NCI-H2196 treated with DMSO at 0.1 percent for 48 hours (cell line): ENCODE results near the gene ERF.
"Not testable (repeated sequence)": the region's sequence is repeated elsewhere in the genome, so short reads cannot be mapped to it uniquely, and the experiment has no call there.

Experiments used
- DNase-seq: peaks from one replicate; lab custom pipeline; 2025; ENCODE audit not compliant: unreplicated experiment; lab: John Stamatoyannopoulos, UW

The ERF gene

DNA sequence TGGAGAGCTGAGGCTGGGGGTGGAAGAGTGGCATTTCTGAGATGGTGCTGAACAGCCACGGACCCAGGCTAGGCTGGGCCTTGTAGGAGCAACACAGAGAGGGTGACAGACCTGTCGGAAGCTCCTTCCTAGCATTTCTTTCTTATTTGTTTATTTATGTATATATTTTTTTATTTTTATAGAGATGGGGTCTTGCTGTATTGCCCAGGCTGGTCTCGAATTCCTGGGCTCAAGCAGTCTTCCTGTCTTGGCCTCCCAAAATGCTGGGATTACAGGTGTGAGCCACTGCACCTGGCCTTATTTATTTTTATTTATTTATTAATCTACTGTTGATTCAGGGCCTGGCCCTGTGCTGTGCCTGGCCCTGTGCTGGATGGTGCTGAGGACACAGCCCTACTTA, 20.6 kb upstream of the ERF start:
- DNase-seq = no peak

DNA sequence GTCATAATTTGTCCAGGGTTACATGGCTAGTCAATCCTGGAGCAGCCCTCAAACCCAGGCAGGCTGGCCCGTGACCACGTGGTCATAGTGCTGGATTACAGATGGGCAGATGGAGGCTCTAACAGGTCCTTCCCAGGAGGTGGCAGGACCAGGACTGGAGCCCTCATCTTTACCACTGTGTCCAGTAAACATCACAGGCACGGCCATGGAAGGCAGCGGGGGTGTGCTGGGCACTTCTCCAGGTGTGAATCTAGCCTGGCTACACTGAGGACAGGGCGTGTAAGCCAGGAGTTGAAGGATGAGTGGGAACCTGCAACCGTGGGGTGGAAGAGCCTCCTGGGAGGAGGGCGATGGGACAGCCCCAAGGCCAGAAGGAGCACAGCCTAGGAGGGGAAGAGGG, 20.2 kb upstream of the ERF start:
- no peak for DNase-seq

DNA sequence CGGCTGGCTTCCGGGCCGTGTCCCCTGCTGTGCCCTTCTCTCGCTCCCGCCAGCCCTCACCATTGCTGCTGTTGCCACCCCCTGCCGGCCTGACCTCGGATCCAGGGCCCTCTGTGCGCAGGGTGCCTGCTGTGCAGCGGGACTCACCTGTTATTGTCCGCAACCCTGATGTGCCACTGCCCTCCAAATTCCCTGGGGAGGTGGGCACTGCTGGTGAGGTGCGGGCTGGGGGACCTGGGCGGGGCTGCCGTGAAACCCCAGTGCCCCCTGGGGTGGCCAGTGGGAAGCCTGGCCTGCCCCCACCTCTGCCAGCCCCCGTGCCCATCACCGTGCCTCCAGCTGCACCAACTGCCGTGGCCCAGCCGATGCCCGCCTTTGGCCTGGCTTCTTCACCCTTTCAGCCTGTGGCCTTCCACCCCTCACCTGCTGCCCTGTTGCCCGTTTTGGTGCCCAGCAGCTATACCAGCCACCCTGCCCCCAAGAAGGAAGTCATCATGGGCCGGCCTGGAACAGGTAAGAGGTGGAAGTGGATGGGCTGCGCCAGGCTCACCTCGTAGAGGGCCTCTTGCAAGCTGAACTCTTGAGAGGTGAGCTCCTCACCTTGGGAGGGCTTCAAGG, 19.2 kb upstream of the ERF start:
- no peak for DNase-seq

DNA sequence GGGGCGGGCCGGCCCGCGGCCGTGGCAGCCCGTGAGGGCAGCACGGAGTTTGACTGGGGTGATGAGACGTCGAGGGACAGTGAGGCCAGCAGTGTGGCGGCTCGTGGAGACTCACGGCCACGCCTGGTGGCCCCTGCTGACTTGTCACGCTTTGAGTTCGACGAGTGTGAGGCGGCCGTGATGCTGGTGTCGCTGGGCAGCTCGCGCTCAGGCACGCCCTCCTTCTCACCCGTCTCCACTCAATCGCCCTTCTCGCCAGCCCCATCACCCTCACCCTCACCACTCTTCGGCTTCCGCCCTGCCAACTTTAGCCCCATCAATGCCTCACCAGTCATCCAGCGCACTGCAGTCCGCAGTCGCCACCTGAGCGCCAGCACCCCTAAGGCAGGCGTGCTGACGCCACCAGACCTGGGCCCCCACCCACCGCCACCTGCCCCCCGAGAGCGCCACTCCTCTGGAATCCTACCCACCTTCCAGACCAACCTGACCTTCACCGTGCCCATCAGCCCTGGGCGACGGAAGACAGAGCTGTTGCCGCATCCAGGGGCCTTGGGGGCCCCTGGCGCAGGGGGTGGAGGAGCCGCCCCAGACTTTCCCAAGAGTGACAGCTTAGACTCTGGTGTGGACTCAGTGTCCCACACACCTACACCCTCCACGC, 18.6 kb upstream of the ERF start:
- DNase-seq = no peak

DNA sequence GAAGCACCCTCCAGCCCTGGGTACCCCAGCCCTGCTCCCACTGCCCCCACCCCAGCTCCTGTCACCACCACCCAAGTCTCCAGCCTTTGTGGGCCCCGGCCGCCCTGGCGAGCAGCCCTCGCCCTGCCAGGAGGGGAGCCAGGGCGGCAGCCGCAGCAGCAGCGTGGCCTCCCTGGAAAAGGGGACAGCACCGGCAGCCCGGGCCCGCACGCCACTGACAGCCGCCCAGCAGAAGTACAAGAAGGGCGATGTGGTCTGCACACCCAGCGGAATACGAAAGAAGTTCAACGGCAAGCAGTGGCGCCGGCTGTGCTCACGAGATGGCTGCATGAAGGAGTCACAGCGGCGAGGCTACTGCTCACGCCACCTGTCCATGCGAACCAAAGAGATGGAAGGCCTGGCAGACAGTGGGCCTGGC, 18.1 kb upstream of the ERF start:
- DNase-seq = no peak

DNA sequence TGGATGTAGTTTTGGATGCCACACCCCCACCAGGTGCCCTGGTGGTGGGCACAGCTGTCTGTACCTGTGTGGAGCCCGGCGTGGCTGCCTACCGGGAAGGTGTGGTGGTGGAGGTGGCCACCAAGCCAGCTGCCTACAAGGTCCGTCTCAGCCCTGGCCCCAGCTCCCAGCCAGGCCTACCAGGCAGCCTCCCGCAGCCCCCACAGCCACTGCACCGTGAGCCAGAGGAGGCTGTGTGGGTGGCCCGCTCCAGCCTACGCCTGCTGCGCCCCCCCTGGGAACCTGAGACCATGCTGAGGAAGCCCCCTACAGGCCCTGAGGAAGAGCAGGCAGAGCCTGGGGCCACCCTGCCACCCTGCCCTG, 17.6 kb upstream of the ERF start:
- no peak for DNase-seq

DNA sequence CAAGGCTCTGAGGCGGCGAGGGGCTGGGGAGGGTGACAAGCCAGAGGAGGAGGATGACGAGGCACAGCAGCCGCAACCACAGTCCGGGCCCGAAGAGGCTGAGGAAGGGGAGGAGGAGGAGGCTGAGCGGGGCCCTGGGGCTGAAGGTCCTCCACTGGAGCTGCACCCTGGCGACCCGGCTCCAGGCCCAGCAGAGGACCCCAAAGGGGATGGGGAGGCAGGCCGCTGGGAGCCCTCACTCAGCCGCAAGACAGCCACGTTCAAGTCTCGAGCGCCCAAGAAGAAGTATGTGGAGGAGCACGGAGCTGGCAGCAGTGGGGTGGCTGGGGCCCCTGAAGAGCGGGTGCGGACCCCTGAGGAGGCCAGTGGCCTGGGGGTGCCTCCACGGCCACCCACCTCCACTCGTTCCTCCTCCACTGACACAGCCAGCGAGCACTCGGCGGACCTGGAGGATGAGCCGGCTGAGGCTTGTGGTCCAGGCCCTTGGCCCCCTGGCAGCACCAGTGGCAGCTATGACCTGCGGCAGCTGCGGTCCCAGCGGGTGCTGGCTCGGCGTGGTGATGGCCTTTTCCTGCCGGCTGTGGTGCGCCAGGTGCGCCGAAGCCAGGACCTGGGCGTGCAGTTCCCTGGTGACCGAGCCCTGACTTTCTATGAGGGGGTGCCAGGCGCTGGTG, 17.1 kb upstream of the ERF start:
- no peak for DNase-seq

DNA sequence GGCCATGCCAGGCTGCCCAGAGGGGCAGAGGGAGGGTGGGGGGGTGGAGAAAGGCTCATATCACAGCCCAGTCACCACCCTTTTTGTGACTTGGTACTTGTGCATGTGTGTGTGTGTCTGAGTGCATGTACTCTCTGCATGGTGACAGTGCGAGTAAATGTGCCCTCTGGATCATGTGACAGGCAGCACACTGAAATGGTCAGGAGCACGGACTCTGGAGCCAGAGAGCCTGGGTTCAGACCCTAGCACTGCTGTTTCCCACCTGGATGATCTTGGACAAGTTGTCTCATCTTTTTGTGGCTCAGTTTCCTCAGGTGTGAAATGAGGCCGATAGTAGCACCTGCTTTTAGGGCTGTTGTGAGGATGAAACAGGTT, 16.1 kb upstream of the ERF start:
- DNase-seq = no peak

DNA sequence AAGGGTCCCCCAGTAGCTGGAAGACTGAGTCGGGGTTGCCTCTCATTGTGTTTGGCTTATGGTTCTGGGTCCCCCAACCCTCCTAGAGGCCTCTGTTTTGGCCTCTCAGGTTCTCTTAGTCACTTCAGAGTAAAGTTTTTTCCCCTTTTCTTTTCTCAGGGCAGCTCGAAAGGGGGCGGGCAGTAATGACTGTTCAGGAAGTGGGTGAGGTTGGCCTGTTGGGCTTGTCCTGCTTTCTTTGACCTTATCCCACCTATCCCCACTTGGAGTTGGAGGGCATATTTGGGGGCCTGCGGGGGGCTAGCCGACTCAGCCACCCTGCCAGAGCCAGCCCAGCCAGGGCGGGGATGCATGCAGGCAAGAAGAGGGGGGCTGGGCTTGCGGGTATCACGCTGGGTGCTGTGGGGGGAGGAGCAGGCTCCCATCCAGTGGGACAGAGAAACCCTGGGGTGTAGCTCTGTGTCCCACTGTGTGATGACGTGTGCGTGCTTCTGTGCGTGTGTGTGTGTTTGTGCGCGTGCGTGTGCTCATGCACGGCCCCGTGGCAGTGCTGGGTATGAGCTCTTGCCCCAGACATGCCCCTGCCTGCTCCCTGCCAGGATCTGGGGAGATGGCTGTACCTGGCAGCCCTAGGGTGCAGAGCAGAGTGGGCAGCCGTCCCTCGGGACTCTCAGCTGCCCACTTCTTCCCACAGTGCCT, 15.6 kb upstream of the ERF start:
- no peak for DNase-seq

DNA sequence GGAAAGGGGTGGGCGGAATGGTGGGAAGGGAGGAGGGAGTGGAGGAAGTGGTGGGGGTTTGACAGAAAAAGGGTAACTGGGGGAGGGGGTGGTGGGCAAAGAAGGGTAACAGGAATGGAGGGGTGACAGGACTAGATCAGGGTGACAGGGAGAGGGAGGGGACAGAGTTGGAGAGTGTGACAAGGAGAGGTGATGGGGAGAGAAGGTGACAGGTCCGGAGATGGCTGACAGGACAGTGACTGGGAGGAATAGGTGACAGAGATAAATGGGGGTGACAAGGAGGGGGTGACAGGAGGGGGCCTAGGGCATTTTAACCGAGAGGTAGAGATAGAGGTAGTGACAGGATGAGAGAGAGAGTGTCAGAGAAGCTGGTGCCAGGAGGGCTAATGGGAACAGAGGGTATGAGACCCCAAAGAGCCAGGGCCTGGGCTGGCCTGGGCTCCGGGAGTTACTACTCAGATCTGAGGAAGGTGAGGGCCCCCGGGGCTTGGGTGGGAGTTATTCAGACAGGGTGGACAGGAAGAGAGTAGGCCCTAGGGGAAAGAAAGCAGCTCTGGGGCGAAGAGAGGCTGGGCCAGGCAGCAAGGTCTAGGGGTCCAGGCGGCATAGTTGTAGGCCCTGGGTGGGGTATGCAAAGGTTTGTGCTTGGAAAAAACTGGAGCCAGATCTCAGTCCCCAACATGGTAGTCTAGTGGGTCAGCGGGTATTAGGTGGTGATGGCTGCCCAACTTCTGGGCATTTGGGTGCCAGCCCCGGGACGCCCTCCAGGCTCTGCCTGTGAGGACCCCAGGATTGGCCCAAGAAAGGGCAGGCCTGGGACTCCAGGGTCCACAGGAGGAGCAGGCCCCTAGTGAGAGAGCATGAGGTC, 14.8 kb upstream of the ERF start:
- DNase-seq = no peak

DNA sequence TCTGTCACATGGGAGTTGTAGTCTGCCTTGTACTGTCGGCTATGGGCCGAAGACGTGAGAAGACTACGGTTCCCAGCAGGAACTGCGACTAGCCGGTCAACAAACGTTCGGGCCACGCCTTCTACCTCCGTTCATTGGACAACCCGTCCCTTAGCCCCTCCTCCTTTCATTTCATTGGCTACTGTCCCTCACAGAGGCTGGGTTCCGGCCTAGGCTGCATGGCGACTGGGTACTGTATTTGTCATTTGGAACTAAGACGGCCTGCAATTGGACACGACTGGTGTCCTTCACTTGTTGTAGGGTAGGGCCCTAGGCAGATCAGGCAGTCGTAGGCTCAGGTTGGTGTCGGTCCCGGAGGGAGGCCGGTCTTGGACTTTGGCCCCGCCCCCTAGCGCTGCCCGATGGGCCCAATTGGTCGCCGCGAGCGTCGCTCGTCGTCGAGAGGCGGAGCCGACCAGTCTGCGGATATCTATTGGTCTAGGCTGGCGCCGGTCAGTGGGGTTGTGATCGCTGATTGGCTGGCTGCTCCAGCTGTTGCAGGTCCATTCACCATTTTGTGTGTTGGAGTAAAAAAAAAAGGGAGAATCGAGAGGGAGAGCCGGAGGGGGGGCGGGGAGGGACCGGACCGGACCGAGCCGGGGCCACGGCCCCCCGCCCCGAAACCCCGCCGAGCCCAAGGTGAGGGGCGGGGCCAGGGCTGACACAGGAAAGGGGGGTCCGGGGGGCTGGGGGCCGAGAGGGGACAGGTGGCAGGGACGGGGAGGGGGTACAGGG, 14.0 kb upstream of the ERF start, which contains the start of gene CIC:
CIC (plus strand) TSS at position 549 of the 774 bp plus-strand sequence. CDS start 2,532 bp downstream, outside the sequence.
- DNase-seq = peak; percentile 100

DNA sequence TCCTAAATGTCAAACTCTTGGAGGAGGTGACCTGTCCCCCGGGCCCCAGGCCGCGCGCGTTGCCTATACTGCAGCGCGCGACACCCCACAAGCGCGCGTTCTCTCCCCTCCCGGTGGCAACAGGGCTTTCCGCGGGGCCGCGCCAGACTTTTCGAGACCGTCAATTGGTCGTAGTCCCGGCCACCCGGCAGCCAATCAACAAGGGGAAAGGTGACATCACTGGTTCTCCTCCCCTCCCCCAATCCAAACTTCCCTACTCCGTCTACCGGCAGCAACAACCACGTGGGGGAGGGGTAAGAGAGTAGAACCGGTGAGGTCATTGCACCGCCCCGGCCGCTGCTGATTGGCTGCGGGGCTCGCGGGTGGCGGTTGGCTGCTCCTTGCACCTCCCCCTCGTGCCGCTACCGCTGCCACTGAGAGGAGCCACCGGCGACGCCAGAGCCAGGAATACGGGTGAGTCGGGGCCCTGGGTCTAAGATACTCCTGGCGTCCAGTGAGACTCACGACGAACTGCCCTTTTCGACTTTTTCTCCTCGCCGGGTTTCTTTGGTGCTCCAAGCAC, 13.3 kb upstream of the ERF start:
- DNase-seq = peak; percentile 100

DNA sequence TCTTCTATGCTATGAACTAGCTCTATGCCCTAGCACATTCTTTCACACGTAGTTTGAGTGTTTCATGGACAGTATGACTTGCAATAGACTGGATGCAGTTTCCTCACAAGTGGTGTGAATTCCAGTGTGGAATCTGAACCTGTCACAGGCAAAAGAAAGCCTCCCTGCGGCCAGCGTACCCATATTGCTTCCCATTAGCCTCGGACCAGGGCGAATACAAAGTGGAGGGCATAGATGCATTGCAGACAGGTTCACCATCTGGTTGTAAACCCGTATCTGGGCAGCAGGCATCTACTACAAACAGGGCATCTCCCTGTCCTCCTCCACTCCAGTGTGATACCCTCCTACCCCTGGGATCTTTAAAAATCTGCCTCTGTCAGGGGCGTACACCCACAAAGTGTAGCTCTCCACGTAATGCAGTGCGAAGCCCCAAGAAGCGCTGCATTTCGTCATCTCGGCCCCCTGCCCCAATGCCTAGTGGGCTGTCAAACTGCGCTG, 12.8 kb upstream of the ERF start:
- no peak for DNase-seq

DNA sequence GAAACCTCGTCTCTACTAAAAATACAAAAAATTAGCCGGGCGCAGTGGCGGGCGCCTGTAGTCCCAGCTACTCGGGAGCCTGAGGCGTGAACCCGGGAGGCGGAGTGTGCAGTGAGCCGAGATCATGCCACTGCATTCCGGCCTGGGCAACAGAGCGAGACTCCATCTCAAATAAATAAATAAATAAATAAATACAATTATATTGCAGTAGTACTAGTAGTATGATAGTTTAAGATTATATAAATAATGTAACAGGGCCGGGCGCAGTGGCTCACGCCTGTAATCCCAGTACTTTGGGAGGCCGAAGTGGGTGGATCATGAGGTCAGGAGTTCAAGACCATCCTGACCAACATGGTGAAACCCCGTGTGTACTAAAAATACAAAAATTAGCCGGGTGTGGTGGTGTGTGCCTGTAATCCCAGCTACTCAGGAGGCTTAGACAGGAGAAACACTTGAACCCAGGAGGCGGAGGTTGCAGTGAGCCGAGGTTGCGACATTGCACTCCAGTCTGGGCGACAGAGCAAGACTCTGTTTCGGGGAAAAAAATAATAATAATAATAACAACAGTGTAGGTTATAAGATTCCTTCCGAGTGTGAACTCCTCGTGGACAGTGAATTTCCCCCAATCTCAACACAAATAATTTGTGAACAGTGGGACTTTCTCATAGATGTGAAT, 12.1 kb upstream of the ERF start:
- not testable (repeated sequence) for DNase-seq

DNA sequence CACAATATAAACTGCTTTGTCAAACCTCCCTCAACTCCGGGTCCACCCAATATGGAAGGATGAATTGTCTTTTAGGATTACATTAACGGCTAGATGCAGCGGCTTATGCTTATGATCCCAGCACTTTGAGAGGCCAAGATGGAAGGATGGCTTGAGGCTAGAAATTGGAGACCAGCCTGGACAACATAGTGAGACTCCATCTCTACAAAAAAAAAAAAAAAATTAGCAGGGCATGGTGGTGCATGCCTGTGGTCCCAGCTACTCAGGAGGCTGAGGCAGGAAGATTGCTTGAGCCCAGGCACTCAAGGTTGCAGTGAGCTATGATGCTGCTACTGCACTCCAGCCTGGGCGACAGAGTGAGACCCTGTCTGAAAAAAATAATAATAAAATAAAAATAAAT, 11.2 kb upstream of the ERF start:
- not testable (repeated sequence) for DNase-seq

DNA sequence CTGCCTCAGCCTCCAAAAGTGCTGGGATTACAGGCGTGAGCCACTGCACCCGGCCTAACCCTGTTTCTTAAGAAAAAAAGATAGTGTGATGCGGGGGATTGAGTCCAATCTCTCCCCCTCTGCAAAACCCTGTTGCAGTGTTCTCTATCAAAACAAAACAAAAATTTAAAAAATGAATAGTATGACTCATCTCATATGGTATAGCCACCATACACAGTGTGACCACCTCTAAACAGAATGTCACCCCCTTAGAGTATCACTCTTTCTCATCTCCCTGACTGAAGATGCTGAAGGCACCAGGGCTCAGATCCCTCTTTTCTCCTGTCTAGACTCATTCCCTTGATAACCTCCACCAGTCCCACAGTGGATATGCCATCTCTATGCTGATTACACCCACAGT, 6.8 kb upstream of the ERF start:
- no peak for DNase-seq

DNA sequence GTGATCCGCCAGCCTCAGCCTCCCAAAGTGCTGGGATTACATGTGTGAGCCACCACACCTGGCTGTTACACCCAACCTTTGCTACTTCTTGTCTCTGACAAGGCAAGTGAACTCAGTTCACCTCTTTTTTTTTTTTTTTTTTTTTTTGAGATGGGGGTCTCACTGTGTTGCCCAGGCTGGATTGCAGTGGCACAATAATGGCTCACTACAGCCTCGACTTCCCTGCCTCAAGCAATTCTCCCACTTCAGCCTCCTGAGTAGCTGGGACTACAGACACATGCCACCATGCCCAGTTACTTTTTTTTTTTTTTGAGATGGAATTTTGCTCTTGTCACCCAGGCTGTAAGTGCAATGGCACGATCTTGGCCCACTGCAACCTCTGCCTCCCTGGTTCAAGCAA, 2.9 kb upstream of the ERF start:
- not testable (repeated sequence) for DNase-seq

DNA sequence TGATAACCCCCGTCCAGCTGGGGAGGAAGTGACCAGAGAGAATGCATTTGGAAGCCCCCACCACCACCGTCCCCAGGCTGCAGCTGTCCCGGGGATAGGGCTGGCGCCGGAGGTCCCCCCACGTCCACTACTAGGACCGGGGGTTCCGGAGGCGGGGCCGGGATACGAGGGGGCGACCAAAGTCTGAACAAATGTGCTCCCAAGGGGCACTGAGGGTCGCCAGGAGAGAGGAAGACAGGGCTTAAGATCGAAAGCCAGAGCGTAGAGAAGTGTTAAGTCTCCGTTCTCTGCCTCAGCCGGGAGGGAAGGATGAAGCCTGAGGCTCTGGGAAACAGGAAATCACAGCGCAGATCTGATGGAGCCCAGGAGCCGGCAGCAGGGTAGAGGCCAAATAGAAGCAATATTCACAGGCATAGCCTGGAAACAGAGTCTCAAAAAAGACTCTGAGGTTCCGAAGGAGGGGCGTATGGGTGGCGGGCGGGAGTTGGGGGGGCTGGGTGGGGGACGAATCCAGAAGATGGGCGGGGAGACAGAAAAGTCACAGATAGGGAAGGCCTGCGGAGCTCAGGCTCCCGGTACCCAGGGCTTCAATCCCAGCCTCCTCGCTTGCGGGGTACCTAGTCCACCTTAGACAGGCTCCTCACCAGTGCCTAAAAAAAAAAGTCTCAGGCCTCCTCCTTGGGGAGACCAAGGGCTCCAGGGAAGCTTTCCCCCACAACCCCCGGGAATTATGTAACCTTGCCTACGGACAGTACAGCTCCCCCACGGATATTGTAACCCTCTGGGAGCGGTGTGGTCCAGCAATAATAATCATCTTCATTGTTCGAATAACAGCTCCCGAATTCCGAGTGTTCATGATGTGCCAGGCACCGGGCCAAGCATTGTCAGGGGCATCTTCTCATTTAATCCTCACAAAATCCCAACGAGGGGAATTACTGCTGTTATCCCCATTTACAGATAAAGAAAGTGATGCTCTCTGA, 1.1 kb upstream of the ERF start:
- no peak for DNase-seq
